ENCODE measurements around the gene RTN4RL1. TPM values are rescaled to one million over a fixed set of nuclear protein-coding genes. Genes with fewer than 3 reads are reported as not detected.

RTN4RL1 gene
- total and polyA plus RNA-seq, 2 of the 13 experiments (the other 11 are each of a cell fraction or from before 2014, with no cell fraction given): 0.01 TPM; not detected in 1

- peak; percentile 14; the same call in 1 of the 2 replicates for TF ChIP-seq ZNF646 (CRISPR knock-in tag; IDR thresholded peaks at IDR 0.05)
- peak; percentile 51 for TF ChIP-seq ZFX (CRISPR knock-in tag; IDR thresholded peaks at IDR 0.05; ENCODE audit: low read depth)
- TF ChIP-seq ZNF687 (CRISPR knock-in tag; IDR thresholded peaks at IDR 0.05): peak; percentile 71
- TF ChIP-seq ZNF891 (CRISPR knock-in tag; IDR thresholded peaks at IDR 0.05): 0 out of 2 replicates have a peak, but pooled peaks have one; percentile 40
- TF ChIP-seq HNF1A (IDR thresholded peaks at IDR 0.05; ENCODE audit: low read depth): no peak
- TF ChIP-seq HNF1A (CRISPR knock-in tag; IDR thresholded peaks at IDR 0.05; ENCODE audit: borderline replicate concordance): 0 out of 2 replicates have a peak, but pooled peaks have one; percentile 27
- peak; percentile 23; the same call in 1 of the 2 replicates for TF ChIP-seq THAP9 (CRISPR knock-in tag; IDR thresholded peaks at IDR 0.05; ENCODE audit: borderline replicate concordance)
Measured at GRCh38 chr17:1999557-2000251, 25.4 kb downstream of the RTN4RL1 start (continued).

All from HepG2 (cell line).